ENCODE data around the gene CPNE1.

Gene CPNE1

GRCh38 chr20:35661053-35661452, 3.6 kb downstream of the CPNE1 start (continued):
- TF ChIP-seq ARNTL (CRISPR knock-in tag; IDR thresholded peaks at IDR 0.05; ENCODE audit: borderline replicate concordance, low read depth), result no peak
- no peak for TF ChIP-seq SNAI2 (CRISPR knock-in tag; IDR thresholded peaks at IDR 0.05)
- no peak for TF ChIP-seq PPARA (CRISPR knock-in tag; IDR thresholded peaks at IDR 0.05; ENCODE audit: borderline replicate concordance)

DNA sequence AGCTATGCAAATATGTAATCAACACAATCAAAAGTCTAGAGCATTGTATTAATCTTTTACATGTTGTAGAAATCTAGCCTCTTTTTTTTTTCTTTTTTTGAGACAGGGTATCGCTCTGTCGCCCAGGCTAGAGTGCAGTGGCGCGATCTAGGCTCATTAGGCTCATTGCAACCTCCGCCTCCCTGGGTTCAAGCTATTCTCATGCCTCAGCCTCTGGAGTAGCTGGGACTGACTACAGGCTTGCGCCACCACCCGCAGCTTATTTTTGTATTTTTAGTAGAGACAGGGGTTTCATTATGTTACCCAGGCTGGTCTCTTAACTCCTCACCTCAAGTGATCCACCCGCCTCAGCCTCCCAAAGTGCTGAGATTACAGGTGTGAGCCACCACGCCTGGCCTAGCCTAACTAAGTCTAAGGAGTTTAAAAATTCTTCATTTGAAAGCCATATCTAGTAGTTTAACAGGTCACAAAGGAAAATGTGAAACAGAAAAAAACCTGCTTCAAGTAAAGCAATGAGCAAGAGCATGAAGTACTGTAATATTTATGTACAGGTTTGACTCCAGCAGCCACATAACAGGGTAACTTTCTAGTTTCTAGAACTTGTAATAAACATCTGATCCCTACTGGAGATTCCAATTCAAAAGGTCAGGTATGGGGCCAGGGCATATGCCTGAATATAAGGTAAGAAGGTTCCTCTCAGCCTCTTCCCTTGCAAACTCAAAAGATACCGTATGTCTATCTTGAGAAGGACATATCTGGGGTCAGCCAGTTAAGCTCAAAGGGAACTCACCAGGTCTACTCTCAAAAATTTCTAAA, 4.4 kb downstream of the CPNE1 start:
- no peak for ATAC-seq
- TF ChIP-seq ZFP3 (CRISPR knock-in tag; IDR thresholded peaks at IDR 0.05) (no peak), ZC3H10 (CRISPR knock-in tag; IDR thresholded peaks at IDR 0.05) (no peak)

GRCh38 chr20:35657271-35657670, 7.4 kb downstream of the CPNE1 start:
- ATAC-seq, result no peak

DNA sequence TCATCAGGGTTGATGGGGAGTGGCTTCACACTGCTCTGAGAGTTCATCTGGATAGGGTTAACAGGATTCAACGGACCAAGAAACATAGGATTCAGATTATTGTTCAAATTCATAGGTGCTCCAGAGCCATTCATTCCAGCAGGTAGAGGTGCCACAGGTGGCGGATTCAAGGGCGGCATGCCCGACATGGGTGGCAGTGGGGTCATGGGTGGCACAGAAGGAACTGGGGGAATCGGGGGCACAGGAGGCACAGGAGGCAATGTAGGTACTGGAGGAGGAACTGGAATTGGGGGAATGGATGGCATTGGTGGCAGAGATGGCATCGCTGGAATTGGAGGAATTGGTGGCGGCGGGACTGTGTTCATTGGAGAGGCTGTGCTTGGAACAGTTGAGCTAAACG, 10.3 kb downstream of the CPNE1 start:
- no peak for ATAC-seq
- TF ChIP-seq PATZ1 (CRISPR knock-in tag; IDR thresholded peaks at IDR 0.05; ENCODE audit: borderline replicate concordance), result no peak

More at GRCh38 chr20:35657271-35657670, 7.4 kb downstream of the CPNE1 start:
- TF ChIP-seq ARNTL (CRISPR knock-in tag; IDR thresholded peaks at IDR 0.05; ENCODE audit: borderline replicate concordance, low read depth), result no peak
- TF ChIP-seq, protein P1, sequence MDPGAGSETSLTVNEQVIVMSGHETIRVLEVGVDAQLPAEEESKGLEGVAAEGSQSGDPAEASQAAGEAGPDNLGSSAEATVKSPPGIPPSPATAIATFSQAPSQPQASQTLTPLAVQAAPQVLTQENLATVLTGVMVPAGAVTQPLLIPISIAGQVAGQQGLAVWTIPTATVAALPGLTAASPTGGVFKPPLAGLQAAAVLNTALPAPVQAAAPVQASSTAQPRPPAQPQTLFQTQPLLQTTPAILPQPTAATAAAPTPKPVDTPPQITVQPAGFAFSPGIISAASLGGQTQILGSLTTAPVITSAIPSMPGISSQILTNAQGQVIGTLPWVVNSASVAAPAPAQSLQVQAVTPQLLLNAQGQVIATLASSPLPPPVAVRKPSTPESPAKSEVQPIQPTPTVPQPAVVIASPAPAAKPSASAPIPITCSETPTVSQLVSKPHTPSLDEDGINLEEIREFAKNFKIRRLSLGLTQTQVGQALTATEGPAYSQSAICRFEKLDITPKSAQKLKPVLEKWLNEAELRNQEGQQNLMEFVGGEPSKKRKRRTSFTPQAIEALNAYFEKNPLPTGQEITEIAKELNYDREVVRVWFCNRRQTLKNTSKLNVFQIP (CRISPR knock-in tag; IDR thresholded peaks at IDR 0.05; ENCODE audit: borderline replicate concordance, low read depth), result no peak
- TF ChIP-seq ESRRG (CRISPR knock-in tag; IDR thresholded peaks at IDR 0.05), result no peak
- TF ChIP-seq, protein P2, sequence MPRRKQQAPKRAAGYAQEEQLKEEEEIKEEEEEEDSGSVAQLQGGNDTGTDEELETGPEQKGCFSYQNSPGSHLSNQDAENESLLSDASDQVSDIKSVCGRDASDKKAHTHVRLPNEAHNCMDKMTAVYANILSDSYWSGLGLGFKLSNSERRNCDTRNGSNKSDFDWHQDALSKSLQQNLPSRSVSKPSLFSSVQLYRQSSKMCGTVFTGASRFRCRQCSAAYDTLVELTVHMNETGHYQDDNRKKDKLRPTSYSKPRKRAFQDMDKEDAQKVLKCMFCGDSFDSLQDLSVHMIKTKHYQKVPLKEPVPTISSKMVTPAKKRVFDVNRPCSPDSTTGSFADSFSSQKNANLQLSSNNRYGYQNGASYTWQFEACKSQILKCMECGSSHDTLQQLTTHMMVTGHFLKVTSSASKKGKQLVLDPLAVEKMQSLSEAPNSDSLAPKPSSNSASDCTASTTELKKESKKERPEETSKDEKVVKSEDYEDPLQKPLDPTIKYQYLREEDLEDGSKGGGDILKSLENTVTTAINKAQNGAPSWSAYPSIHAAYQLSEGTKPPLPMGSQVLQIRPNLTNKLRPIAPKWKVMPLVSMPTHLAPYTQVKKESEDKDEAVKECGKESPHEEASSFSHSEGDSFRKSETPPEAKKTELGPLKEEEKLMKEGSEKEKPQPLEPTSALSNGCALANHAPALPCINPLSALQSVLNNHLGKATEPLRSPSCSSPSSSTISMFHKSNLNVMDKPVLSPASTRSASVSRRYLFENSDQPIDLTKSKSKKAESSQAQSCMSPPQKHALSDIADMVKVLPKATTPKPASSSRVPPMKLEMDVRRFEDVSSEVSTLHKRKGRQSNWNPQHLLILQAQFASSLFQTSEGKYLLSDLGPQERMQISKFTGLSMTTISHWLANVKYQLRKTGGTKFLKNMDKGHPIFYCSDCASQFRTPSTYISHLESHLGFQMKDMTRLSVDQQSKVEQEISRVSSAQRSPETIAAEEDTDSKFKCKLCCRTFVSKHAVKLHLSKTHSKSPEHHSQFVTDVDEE (CRISPR knock-in tag; IDR thresholded peaks at IDR 0.05), result no peak
- no peak for TF ChIP-seq RARB (CRISPR knock-in tag; IDR thresholded peaks at IDR 0.05)

DNA sequence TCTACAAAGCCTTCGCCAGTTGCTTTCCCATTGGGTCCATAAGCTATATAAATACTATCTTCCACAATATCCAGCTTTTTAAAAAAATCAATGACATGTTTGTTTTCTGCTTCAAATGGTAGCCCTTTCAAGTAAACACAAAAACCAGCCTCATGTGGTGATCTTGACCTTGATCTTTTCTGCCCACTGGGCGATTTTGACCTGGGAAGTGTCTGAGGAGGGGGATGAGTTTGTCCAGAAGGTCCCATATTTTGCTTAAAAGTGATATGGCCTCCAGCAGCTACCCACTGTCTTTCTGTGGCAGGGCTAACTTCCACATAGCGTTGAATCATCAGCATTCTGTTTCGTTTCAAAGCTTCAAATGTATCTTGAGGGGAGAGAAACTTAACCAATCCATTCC, 10.8 kb downstream of the CPNE1 start:
- no peak for ATAC-seq
- TF ChIP-seq GLIS3 (CRISPR knock-in tag; IDR thresholded peaks at IDR 0.05), result no peak
- TF ChIP-seq ZNF565 (CRISPR knock-in tag; conservative IDR thresholded peaks at IDR 0.05; ENCODE audit: low read depth), result no peak
- TF ChIP-seq PPARA (CRISPR knock-in tag; IDR thresholded peaks at IDR 0.05; ENCODE audit: borderline replicate concordance), result no peak
- no peak for TF ChIP-seq ZNF8 (CRISPR knock-in tag; IDR thresholded peaks at IDR 0.05)
- TF ChIP-seq ZC3H10 (CRISPR knock-in tag; IDR thresholded peaks at IDR 0.05), result no peak
- TF ChIP-seq TCF4 (CRISPR knock-in tag; IDR thresholded peaks at IDR 0.05; ENCODE audit: borderline replicate concordance), result no peak
- TF ChIP-seq TOX (CRISPR knock-in tag; IDR thresholded peaks at IDR 0.05; ENCODE audit: borderline replicate concordance), result no peak
- TF ChIP-seq SNAI2 (CRISPR knock-in tag; IDR thresholded peaks at IDR 0.05), result no peak
- no peak for TF ChIP-seq CSDC2 (CRISPR knock-in tag; IDR thresholded peaks at IDR 0.05)
- TF ChIP-seq ZFP30 (CRISPR knock-in tag; IDR thresholded peaks at IDR 0.05), result no peak
- no peak for TF ChIP-seq ARNTL (CRISPR knock-in tag; IDR thresholded peaks at IDR 0.05; ENCODE audit: borderline replicate concordance, low read depth)
- TF ChIP-seq, protein P3, sequence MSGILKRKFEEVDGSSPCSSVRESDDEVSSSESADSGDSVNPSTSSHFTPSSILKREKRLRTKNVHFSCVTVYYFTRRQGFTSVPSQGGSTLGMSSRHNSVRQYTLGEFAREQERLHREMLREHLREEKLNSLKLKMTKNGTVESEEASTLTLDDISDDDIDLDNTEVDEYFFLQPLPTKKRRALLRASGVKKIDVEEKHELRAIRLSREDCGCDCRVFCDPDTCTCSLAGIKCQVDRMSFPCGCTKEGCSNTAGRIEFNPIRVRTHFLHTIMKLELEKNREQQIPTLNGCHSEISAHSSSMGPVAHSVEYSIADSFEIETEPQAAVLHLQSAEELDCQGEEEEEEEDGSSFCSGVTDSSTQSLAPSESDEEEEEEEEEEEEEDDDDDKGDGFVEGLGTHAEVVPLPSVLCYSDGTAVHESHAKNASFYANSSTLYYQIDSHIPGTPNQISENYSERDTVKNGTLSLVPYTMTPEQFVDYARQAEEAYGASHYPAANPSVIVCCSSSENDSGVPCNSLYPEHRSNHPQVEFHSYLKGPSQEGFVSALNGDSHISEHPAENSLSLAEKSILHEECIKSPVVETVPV (CRISPR knock-in tag; IDR thresholded peaks at IDR 0.05), result no peak
- no peak for TF ChIP-seq PATZ1 (CRISPR knock-in tag; IDR thresholded peaks at IDR 0.05; ENCODE audit: borderline replicate concordance)
- TF ChIP-seq RARB (CRISPR knock-in tag; IDR thresholded peaks at IDR 0.05), result no peak
- TF ChIP-seq, protein P1 (CRISPR knock-in tag; IDR thresholded peaks at IDR 0.05; ENCODE audit: borderline replicate concordance, low read depth), result no peak
- no peak for TF ChIP-seq ZFP3 (CRISPR knock-in tag; IDR thresholded peaks at IDR 0.05)
- TF ChIP-seq OSR1 (CRISPR knock-in tag; IDR thresholded peaks at IDR 0.05), result no peak

Measured in SK-N-SH treated with all-trans-retinoic acid at 6 μM for 48 hours (cell line).